LNCAP (cell line): Measurements from ENCODE around the gene AGFG2.

ENCODE experiments used
- TF ChIP-seq, protein P1 (sequence below): fragments of 450-650 bp; IDR thresholded peaks from 2 replicates; pipeline ENCODE4 v1.5.1; 2017; ENCODE audit warnings: mild to moderate bottlenecking

AGFG2 gene

GRCh38 chr7:100540073-100540723 is 1.2 kb downstream of the AGFG2 start:
- TF ChIP-seq, protein P1, sequence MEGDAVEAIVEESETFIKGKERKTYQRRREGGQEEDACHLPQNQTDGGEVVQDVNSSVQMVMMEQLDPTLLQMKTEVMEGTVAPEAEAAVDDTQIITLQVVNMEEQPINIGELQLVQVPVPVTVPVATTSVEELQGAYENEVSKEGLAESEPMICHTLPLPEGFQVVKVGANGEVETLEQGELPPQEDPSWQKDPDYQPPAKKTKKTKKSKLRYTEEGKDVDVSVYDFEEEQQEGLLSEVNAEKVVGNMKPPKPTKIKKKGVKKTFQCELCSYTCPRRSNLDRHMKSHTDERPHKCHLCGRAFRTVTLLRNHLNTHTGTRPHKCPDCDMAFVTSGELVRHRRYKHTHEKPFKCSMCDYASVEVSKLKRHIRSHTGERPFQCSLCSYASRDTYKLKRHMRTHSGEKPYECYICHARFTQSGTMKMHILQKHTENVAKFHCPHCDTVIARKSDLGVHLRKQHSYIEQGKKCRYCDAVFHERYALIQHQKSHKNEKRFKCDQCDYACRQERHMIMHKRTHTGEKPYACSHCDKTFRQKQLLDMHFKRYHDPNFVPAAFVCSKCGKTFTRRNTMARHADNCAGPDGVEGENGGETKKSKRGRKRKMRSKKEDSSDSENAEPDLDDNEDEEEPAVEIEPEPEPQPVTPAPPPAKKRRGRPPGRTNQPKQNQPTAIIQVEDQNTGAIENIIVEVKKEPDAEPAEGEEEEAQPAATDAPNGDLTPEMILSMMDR: no peak

DNA sequence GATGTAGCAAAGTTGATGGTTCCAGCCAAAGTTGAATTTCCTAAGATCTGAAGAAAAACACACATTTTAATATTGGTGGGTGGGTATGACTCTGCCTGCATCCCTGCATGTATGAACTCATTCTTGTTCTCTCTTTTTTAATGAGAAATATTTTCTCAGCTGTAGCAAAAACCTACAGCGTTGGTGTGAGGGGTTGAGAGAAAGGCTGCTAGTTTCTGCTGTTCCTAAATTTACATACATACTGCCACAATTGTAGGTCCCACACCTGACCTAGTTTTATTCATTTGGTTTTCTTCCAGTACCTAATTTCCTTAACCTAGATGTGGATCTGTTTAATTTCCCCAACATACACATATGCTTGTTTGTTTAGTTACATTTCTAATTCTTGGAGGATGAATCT is 4.6 kb downstream of the AGFG2 start:
- TF ChIP-seq, protein P1: no peak

DNA sequence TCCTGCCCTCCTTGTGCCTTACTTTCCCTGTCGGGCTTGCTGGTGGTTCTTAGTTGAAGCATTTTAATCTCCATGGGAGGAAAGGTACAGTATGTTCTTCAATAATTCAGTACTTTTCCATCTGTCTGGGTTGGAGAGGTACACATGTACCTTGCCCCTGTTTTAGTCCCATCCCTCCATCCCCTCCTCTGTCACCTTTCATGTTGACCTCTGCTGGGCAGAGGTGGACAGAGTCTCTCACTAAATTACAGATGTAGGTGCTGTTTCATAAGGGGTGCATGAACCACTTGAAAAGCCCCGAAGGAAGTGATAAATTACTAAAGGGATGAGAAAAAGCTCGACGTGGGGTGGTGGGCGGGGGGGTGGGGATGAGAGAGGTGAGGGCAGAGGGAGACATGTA is 5.4 kb downstream of the AGFG2 start:
- TF ChIP-seq, protein P1: no peak

DNA sequence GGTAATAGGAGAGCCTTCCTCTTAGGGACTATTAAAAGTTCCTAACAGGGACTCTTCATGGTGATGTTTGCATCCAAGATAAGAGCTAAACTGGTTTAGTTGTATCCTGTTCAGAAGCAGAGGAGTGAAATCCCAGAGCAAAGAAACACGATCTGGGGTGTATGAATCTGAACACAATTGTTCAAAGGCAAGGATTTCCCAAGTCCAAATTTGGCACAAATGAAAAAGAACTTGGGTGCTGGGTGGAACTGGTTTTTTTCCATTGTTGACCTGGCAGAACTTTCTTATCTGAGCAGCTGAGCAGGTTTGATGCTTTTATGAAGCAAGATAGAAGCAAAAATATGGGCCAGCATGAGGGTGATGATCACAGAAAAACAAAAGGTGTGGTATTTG is 6.0 kb downstream of the AGFG2 start:
- TF ChIP-seq, protein P1: no peak

GRCh38 chr7:100545360-100546128 is 6.5 kb downstream of the AGFG2 start:
- TF ChIP-seq, protein P1: no peak

DNA sequence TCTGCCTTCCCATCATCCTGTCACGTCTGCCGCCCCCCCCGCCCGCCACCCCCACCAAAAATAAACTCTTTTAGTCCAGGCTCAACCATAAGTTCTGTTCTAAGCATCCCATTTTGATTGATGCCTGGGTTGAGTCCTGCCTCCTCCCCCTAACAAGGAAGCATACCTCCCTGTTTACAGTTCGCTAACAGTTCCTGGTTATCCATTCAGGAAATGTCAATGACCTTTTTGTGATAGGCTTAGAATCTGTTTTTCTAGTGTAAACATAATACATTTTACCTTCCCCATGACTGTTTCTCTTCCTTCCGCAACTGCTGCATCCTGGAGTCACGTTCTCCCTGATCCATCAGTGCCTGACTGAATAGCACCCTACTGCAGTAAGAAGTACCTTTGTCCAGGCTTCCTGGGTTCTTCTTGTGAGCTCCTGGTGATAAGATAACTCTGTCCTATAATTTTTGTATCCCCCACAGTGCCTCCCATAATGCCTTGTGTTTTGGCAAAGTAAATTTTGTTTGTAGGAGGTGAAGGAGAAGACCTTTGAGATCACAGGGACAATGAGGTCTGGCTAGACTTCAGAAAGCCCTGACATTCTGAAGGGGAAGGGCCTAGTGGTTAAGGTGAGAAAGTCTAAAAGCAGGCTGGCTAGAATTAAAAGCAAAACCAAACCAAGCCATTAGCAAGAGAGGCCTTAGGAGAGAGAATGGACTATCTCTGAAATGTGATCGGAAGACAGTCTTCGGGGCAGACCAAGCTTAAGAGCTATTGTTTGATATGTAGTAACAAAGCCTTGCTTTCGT is 7.3 kb downstream of the AGFG2 start:
- TF ChIP-seq, protein P1: no peak

GRCh38 chr7:100546926-100547800 is 8.2 kb downstream of the AGFG2 start:
- TF ChIP-seq, protein P1: no peak
